SK-N-SH treated with all-trans-retinoic acid at 6 μM for 48 hours (cell line): ENCODE results near the gene HOXB7.

Experiments used
- ATAC-seq: fragments of 200-7000 bp; cut with Tn5 transposase; 3 replicates; pipeline ENCODE4 v1.9.1; 2020; ENCODE audit warnings: mild to moderate bottlenecking, moderate library complexity
- ARNTL ChIP-seq: fragments of 450-650 bp; formaldehyde crosslinking; IDR thresholded peaks from 2 replicates; pipeline ENCODE4 v1.5.0; 2020; ENCODE audit warnings: low read depth, mild to moderate bottlenecking, moderate library complexity, borderline replicate concordance
- BACH2 ChIP-seq: fragments of 250-450 bp; sonication (Bioruptor Pico); IDR thresholded peaks from 2 replicates; pipeline ENCODE4 v1.9.0; 2021; ENCODE audit warnings: mild to moderate bottlenecking, borderline replicate concordance
- CSDC2 ChIP-seq: fragments of 250-450 bp; sonication (Bioruptor Pico); IDR thresholded peaks from 2 replicates; pipeline ENCODE4 v1.5.0; 2020; ENCODE audit warnings: mild to moderate bottlenecking, moderate library complexity
- ESRRG ChIP-seq: fragments of 250-450 bp; sonication (Bioruptor Pico); IDR thresholded peaks from 2 replicates; pipeline ENCODE4 v1.6.1; 2021; ENCODE audit warnings: mild to moderate bottlenecking
- ISL1 ChIP-seq: fragments of 250-450 bp; sonication (Bioruptor Pico); IDR thresholded peaks from 2 replicates; pipeline ENCODE4 v2.1.2; 2022; ENCODE audit warnings: mild to moderate bottlenecking, moderate library complexity
- OSR1 ChIP-seq: fragments of 250-450 bp; sonication (Bioruptor Pico); IDR thresholded peaks from 2 replicates; pipeline ENCODE4 v1.8.0; 2022; ENCODE audit warnings: moderate library complexity, mild to moderate bottlenecking, inconsistent platforms
- PPARA ChIP-seq: fragments of 250-450 bp; sonication (Bioruptor Pico); IDR thresholded peaks from 2 replicates; pipeline ENCODE4 v1.5.0; 2020; ENCODE audit warnings: mild to moderate bottlenecking, borderline replicate concordance
- RARB ChIP-seq: fragments of 250-450 bp; sonication (Bioruptor Pico); IDR thresholded peaks from 2 replicates; pipeline ENCODE4 v1.8.0; 2021; ENCODE audit warnings: mild to moderate bottlenecking, moderate library complexity
- SNAI2 ChIP-seq: fragments of 250-450 bp; sonication (Bioruptor Pico); IDR thresholded peaks from 2 replicates; pipeline ENCODE4 v1.5.0; 2020; ENCODE audit warnings: mild to moderate bottlenecking, moderate library complexity
- TCF4 ChIP-seq: fragments of 250-450 bp; sonication (Bioruptor Pico); IDR thresholded peaks from 2 replicates; pipeline ENCODE4 v1.8.0; 2021; ENCODE audit warnings: mild to moderate bottlenecking, moderate library complexity, borderline replicate concordance
- TOX ChIP-seq: fragments of 250-450 bp; sonication (Bioruptor Pico); IDR thresholded peaks from 2 replicates; pipeline ENCODE4 v1.8.0; 2021; ENCODE audit warnings: mild to moderate bottlenecking, moderate library complexity, borderline replicate concordance
- ZC3H10 ChIP-seq: fragments of 250-450 bp; sonication (Bioruptor Pico); IDR thresholded peaks from 2 replicates; pipeline ENCODE4 v1.5.1; 2021; ENCODE audit warnings: mild to moderate bottlenecking, moderate library complexity
- ZFP3 ChIP-seq: fragments of 250-450 bp; sonication (Bioruptor Pico); IDR thresholded peaks from 2 replicates; pipeline ENCODE4 v1.5.0; 2020; ENCODE audit warnings: mild to moderate bottlenecking, moderate library complexity
- ZFP30 ChIP-seq: fragments of 450-650 bp; formaldehyde crosslinking; IDR thresholded peaks from 2 replicates; pipeline ENCODE4 v1.5.0; 2022; ENCODE audit warnings: mild to moderate bottlenecking, moderate library complexity
- ZNF565 ChIP-seq: fragments of 450-650 bp; formaldehyde crosslinking; conservative IDR thresholded peaks from 2 replicates; pipeline ENCODE4 v1.5.0; 2020; ENCODE audit warnings: low read depth, mild to moderate bottlenecking, moderate library complexity
- ZNF8 ChIP-seq: fragments of 450-650 bp; formaldehyde crosslinking; IDR thresholded peaks from 2 replicates; pipeline ENCODE4 v1.5.0; 2020; ENCODE audit warnings: mild to moderate bottlenecking, moderate library complexity
- TF ChIP-seq, protein P1 (sequence below): fragments of 250-450 bp; sonication (Bioruptor Pico); IDR thresholded peaks from 2 replicates; pipeline ENCODE4 v1.5.1; 2021; ENCODE audit warnings: mild to moderate bottlenecking, moderate library complexity
- TF ChIP-seq, protein P2 (sequence below): fragments of 250-450 bp; sonication (Bioruptor Pico); IDR thresholded peaks from 2 replicates; pipeline ENCODE4 v1.8.0; 2021; ENCODE audit warnings: low read depth, mild to moderate bottlenecking, moderate library complexity, borderline replicate concordance
- TF ChIP-seq, protein P3 (sequence below): fragments of 250-450 bp; sonication (Bioruptor Pico); IDR thresholded peaks from 2 replicates; pipeline ENCODE4 v1.8.0; 2020; ENCODE audit warnings: mild to moderate bottlenecking, moderate library complexity, borderline replicate concordance
- TF ChIP-seq, protein P4 (sequence below): fragments of 250-450 bp; sonication (Bioruptor Pico); IDR thresholded peaks from 2 replicates; pipeline ENCODE4 v1.5.1; 2020; ENCODE audit warnings: low read depth, mild to moderate bottlenecking, moderate library complexity
- TF ChIP-seq, protein P5 (sequence below): fragments of 250-450 bp; sonication (Bioruptor Pico); IDR thresholded peaks from 2 replicates; pipeline ENCODE4 v1.5.0; 2020; ENCODE audit warnings: mild to moderate bottlenecking, moderate library complexity

HOXB7 gene

DNA sequence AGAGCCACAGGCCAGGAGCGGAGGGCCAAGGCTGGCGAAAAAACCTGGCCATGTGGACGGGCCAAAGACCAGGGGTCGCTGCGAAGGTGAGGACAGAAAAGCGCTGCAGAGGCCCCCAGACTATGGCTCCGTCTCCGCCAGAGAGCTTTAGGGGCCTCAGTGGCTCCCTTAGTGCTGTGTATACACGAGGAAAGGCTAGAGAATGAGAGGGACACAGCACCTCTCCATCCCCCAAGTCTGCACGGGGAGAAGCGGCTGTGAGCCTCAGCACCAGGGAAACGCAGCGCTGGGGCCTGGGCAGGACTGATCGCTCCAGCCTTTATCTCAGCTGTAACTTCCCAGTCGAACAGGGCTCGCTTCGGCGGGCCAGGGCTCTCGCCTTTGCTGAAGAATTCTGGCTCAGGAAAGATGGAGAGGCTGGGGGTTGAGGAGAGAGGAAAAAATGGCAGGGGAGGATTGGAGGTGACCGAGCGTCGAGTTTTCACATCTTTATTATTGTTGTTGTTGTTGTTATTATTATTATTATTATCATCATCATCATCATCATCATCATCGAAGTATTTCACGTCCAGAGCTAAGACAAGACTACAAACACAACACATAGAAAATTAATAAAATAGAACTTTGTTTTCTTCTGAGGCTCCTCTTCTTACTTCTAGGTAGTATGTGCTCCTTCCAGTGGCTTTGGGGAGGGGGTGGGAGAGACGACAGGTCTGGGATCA is 15.4 kb downstream of the HOXB7 start:
- TF ChIP-seq, protein P1, sequence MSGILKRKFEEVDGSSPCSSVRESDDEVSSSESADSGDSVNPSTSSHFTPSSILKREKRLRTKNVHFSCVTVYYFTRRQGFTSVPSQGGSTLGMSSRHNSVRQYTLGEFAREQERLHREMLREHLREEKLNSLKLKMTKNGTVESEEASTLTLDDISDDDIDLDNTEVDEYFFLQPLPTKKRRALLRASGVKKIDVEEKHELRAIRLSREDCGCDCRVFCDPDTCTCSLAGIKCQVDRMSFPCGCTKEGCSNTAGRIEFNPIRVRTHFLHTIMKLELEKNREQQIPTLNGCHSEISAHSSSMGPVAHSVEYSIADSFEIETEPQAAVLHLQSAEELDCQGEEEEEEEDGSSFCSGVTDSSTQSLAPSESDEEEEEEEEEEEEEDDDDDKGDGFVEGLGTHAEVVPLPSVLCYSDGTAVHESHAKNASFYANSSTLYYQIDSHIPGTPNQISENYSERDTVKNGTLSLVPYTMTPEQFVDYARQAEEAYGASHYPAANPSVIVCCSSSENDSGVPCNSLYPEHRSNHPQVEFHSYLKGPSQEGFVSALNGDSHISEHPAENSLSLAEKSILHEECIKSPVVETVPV = no peak
- TF ChIP-seq, protein P2, sequence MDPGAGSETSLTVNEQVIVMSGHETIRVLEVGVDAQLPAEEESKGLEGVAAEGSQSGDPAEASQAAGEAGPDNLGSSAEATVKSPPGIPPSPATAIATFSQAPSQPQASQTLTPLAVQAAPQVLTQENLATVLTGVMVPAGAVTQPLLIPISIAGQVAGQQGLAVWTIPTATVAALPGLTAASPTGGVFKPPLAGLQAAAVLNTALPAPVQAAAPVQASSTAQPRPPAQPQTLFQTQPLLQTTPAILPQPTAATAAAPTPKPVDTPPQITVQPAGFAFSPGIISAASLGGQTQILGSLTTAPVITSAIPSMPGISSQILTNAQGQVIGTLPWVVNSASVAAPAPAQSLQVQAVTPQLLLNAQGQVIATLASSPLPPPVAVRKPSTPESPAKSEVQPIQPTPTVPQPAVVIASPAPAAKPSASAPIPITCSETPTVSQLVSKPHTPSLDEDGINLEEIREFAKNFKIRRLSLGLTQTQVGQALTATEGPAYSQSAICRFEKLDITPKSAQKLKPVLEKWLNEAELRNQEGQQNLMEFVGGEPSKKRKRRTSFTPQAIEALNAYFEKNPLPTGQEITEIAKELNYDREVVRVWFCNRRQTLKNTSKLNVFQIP (CRISPR knock-in tag) = no peak
- TF ChIP-seq ZFP3 (CRISPR knock-in tag) = no peak
- TF ChIP-seq ISL1 (CRISPR knock-in tag) = no peak
- no peak for TF ChIP-seq PPARA (CRISPR knock-in tag)
- no peak for TF ChIP-seq ZNF565 (CRISPR knock-in tag)
- no peak for TF ChIP-seq RARB
- no peak for TF ChIP-seq ZFP30
- no peak for TF ChIP-seq SNAI2
- no peak for TF ChIP-seq ZC3H10 (CRISPR knock-in tag)
- no peak for TF ChIP-seq ZNF8 (CRISPR knock-in tag)
- no peak for ATAC-seq

DNA sequence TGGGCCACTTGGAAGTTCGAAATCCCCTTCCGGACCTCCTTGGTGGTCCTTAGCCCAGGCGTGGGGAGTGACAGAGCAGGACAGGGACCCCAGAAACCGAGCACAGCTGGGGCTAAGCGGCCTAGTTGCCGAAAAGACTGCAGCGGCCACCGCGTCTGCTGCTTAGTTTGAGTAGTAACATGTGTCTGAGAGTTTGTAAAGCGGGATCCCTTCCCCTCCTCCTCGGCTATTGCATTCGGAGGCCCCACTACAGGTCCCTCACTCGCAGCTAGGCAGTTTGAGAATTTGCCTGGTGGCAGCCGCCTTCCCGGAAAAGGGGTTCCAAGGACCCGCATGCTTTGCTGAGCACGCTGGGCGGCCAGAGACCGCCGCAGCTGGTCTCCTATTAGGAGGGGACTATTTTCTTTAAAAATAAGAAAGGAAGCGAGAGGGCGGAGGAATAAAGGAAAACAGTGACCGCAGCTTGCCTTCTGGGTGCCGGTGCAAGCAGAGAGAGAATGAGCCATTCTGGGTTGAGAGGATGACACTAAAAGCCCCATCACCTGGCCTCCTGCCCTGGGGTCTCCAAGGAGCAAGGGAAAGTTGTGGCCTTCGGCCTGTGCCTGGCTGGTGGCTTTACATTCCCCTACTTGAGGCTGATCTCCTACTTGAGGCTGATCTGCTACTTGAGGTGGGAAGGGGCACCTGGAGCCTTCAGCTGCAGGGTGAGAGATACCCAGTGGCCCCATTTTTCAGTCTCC is 16.1 kb downstream of the HOXB7 start:
- TF ChIP-seq, protein P1 = no peak
- TF ChIP-seq CSDC2 (CRISPR knock-in tag) (no peak), ARNTL (CRISPR knock-in tag) (no peak), ESRRG (CRISPR knock-in tag) (no peak), TCF4 (CRISPR knock-in tag) (no peak), ZFP3 (CRISPR knock-in tag) (no peak), ISL1 (CRISPR knock-in tag) (no peak), RARB (no peak), BACH2 (CRISPR knock-in tag) (no peak), TOX (CRISPR knock-in tag) (no peak), SNAI2 (no peak), ZC3H10 (CRISPR knock-in tag) (no peak), OSR1 (CRISPR knock-in tag) (no peak)
- TF ChIP-seq, protein P3, sequence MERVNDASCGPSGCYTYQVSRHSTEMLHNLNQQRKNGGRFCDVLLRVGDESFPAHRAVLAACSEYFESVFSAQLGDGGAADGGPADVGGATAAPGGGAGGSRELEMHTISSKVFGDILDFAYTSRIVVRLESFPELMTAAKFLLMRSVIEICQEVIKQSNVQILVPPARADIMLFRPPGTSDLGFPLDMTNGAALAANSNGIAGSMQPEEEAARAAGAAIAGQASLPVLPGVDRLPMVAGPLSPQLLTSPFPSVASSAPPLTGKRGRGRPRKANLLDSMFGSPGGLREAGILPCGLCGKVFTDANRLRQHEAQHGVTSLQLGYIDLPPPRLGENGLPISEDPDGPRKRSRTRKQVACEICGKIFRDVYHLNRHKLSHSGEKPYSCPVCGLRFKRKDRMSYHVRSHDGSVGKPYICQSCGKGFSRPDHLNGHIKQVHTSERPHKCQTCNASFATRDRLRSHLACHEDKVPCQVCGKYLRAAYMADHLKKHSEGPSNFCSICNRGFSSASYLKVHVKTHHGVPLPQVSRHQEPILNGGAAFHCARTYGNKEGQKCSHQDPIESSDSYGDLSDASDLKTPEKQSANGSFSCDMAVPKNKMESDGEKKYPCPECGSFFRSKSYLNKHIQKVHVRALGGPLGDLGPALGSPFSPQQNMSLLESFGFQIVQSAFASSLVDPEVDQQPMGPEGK (CRISPR knock-in tag) = no peak
- TF ChIP-seq, protein P4, sequence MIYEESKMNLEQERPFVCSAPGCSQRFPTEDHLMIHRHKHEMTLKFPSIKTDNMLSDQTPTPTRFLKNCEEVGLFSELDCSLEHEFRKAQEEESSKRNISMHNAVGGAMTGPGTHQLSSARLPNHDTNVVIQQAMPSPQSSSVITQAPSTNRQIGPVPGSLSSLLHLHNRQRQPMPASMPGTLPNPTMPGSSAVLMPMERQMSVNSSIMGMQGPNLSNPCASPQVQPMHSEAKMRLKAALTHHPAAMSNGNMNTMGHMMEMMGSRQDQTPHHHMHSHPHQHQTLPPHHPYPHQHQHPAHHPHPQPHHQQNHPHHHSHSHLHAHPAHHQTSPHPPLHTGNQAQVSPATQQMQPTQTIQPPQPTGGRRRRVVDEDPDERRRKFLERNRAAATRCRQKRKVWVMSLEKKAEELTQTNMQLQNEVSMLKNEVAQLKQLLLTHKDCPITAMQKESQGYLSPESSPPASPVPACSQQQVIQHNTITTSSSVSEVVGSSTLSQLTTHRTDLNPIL (CRISPR knock-in tag) = no peak
- TF ChIP-seq, protein P5, sequence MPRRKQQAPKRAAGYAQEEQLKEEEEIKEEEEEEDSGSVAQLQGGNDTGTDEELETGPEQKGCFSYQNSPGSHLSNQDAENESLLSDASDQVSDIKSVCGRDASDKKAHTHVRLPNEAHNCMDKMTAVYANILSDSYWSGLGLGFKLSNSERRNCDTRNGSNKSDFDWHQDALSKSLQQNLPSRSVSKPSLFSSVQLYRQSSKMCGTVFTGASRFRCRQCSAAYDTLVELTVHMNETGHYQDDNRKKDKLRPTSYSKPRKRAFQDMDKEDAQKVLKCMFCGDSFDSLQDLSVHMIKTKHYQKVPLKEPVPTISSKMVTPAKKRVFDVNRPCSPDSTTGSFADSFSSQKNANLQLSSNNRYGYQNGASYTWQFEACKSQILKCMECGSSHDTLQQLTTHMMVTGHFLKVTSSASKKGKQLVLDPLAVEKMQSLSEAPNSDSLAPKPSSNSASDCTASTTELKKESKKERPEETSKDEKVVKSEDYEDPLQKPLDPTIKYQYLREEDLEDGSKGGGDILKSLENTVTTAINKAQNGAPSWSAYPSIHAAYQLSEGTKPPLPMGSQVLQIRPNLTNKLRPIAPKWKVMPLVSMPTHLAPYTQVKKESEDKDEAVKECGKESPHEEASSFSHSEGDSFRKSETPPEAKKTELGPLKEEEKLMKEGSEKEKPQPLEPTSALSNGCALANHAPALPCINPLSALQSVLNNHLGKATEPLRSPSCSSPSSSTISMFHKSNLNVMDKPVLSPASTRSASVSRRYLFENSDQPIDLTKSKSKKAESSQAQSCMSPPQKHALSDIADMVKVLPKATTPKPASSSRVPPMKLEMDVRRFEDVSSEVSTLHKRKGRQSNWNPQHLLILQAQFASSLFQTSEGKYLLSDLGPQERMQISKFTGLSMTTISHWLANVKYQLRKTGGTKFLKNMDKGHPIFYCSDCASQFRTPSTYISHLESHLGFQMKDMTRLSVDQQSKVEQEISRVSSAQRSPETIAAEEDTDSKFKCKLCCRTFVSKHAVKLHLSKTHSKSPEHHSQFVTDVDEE (CRISPR knock-in tag) = no peak
- ATAC-seq = no peak
